ENCODE results near the gene PCDH12.

PCDH12 gene

GRCh38 chr5:141950207-141951005 lies 7.6 kb downstream of the PCDH12 start:
- TF ChIP-seq CTCF (IDR thresholded peaks at IDR 0.05; ENCODE audit: control insufficient read depth, insufficient read depth, low read depth, low read length, missing control alignments) = no peak
- DNase-seq (ENCODE audit: low read depth) = no peak
- H3K4me3 ChIP-seq (ENCODE audit: control insufficient read depth, low read depth, low read length) = no peak overlapping the region

- DNase-seq (ENCODE audit: low read depth) = no peak
- TF ChIP-seq CTCF (IDR thresholded peaks at IDR 0.05; ENCODE audit: control insufficient read depth, insufficient read depth, low read depth, low read length, missing control alignments) = no peak
- no peak overlapping the region for H3K4me3 ChIP-seq (ENCODE audit: control insufficient read depth, low read depth, low read length)
Measured at GRCh38 chr5:141949511-141949910, 8.5 kb downstream of the PCDH12 start.

- no peak for TF ChIP-seq CTCF (IDR thresholded peaks at IDR 0.05; ENCODE audit: control insufficient read depth, insufficient read depth, low read depth, low read length, missing control alignments)
- DNase-seq (ENCODE audit: low read depth) = no peak
- no peak overlapping the region for H3K4me3 ChIP-seq (ENCODE audit: control insufficient read depth, low read depth, low read length)
Measured at GRCh38 chr5:141948812-141949211, 9.2 kb downstream of the PCDH12 start.

- no peak for DNase-seq (ENCODE audit: low read depth)
- TF ChIP-seq CTCF (IDR thresholded peaks at IDR 0.05; ENCODE audit: control insufficient read depth, insufficient read depth, low read depth, low read length, missing control alignments) = no peak
- no peak overlapping the region for H3K4me3 ChIP-seq (ENCODE audit: control insufficient read depth, low read depth, low read length)
Measured at GRCh38 chr5:141947316-141947715, 10.7 kb downstream of the PCDH12 start.

GRCh38 chr5:141945511-141946051 lies 12.4 kb downstream of the PCDH12 start:
- no peak for TF ChIP-seq CTCF (IDR thresholded peaks at IDR 0.05; ENCODE audit: control insufficient read depth, insufficient read depth, low read depth, low read length, missing control alignments)
- no peak for DNase-seq (ENCODE audit: low read depth)

GRCh38 chr5:141944076-141944475 lies 13.9 kb downstream of the PCDH12 start:
- no peak overlapping the region for H3K4me3 ChIP-seq (ENCODE audit: control insufficient read depth, low read depth, low read length)
- no peak for DNase-seq (ENCODE audit: low read depth)
- TF ChIP-seq CTCF (IDR thresholded peaks at IDR 0.05; ENCODE audit: control insufficient read depth, insufficient read depth, low read depth, low read length, missing control alignments) = no peak

More at GRCh38 chr5:141945511-141946051, 12.4 kb downstream of the PCDH12 start:
- H3K4me3 ChIP-seq (ENCODE audit: control insufficient read depth, low read depth, low read length) = no peak overlapping the region

All from AG09309 (cell line).